Parathyroid adenoma (tissue), 2 donors: ENCODE data around the gene ATE1.
A peak's percentile ranks its signal among the peaks of the same experiment; 100 is the strongest.
"Not testable (repeated sequence)": the region's sequence is repeated elsewhere in the genome, so short reads cannot be mapped to it uniquely, and the experiment has no call there.

Experiments used
- H2AFZ ChIP-seq: fragments of 300-600 bp; sonication (generic); one replicate; pipeline ENCODE4 v1.7.0; 2017; ENCODE audit warnings: antibody characterized with exemption, mild to moderate bottlenecking
- H3K27ac ChIP-seq: fragments of 300-600 bp; sonication (generic); one replicate; pipeline ENCODE4 v1.7.0; 2017
- H3K27me3 ChIP-seq: fragments of 300-600 bp; sonication (generic); one replicate; pipeline ENCODE4 v1.7.0; 2017; ENCODE audit warnings: low read length; ENCODE audit not compliant: control insufficient read depth, insufficient read depth
- H3K36me3 ChIP-seq: fragments of 300-600 bp; sonication (generic); one replicate; pipeline ENCODE4 v1.7.0; 2017; ENCODE audit warnings: low read length; ENCODE audit not compliant: control insufficient read depth, insufficient read depth
- H3K4me1 ChIP-seq: fragments of 300-600 bp; sonication (generic); one replicate; pipeline ENCODE4 v1.7.0; 2017; ENCODE audit warnings: control low read depth
- H3K4me2 ChIP-seq: fragments of 300-600 bp; sonication (generic); one replicate; pipeline ENCODE4 v1.7.0; 2017; ENCODE audit warnings: low read length
- H3K4me3 ChIP-seq: fragments of 300-600 bp; sonication (generic); one replicate; pipeline ENCODE4 v1.7.0; 2017; ENCODE audit warnings: low read depth, low read length
- H3K79me2 ChIP-seq: fragments of 300-600 bp; sonication (generic); one replicate; pipeline ENCODE4 v1.7.0; 2017; ENCODE audit warnings: control low read depth
- H3K9ac ChIP-seq: fragments of 300-600 bp; sonication (generic); one replicate; pipeline ENCODE4 v1.7.0; 2017; ENCODE audit warnings: mild to moderate bottlenecking
- H3K9me3 ChIP-seq: fragments of 300-600 bp; sonication (generic); one replicate; pipeline ENCODE4 v1.7.0; 2017; ENCODE audit warnings: low read length; ENCODE audit not compliant: control insufficient read depth
- TF ChIP-seq, protein P1 (sequence below): fragments of 300-600 bp; sonication (generic); IDR thresholded peaks from one replicate; pipeline ENCODE4 v1.7.0; 2017; ENCODE audit warnings: antibody characterized with exemption, mild to moderate bottlenecking
- donor health status: primary hyperparathyroidism.

Gene ATE1

DNA sequence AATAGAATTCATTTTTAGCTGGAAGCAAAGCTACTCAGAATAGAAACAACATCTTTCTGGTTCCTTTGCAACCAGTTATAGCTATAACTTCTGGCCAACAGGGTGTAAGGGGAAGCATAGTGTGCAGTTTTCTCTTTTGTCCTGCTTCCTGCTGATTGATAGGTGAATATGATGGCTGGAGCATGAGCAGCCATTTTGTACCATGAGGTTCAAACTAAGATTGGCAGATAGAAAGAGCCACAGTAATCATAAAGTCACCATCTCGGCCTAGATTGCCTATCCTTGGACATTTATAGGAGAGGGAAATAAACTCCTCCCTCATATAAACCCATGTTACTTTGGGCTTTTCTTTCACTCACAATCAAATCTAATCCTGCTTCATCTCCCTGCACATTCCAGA is 227.4 kb downstream of the ATE1 start:
- no peak overlapping the region for H3K4me2 ChIP-seq
- no peak overlapping the region for H2AFZ ChIP-seq
- peaks cover 8% of the 10 kb centered on the region for H3K4me1 ChIP-seq
- no peak overlapping the region for H3K4me3 ChIP-seq
- no peak overlapping the region for H3K27ac ChIP-seq
- H3K36me3 ChIP-seq, result no peaks in the 10 kb centered on the region
- no peaks in the 10 kb centered on the region for H3K27me3 ChIP-seq
- no peaks in the 10 kb centered on the region for H3K79me2 ChIP-seq
- TF ChIP-seq, protein P1, sequence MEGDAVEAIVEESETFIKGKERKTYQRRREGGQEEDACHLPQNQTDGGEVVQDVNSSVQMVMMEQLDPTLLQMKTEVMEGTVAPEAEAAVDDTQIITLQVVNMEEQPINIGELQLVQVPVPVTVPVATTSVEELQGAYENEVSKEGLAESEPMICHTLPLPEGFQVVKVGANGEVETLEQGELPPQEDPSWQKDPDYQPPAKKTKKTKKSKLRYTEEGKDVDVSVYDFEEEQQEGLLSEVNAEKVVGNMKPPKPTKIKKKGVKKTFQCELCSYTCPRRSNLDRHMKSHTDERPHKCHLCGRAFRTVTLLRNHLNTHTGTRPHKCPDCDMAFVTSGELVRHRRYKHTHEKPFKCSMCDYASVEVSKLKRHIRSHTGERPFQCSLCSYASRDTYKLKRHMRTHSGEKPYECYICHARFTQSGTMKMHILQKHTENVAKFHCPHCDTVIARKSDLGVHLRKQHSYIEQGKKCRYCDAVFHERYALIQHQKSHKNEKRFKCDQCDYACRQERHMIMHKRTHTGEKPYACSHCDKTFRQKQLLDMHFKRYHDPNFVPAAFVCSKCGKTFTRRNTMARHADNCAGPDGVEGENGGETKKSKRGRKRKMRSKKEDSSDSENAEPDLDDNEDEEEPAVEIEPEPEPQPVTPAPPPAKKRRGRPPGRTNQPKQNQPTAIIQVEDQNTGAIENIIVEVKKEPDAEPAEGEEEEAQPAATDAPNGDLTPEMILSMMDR, result no peak
- H3K9ac ChIP-seq, result no peak overlapping the region
- no peaks in the 10 kb centered on the region for H3K9me3 ChIP-seq

DNA sequence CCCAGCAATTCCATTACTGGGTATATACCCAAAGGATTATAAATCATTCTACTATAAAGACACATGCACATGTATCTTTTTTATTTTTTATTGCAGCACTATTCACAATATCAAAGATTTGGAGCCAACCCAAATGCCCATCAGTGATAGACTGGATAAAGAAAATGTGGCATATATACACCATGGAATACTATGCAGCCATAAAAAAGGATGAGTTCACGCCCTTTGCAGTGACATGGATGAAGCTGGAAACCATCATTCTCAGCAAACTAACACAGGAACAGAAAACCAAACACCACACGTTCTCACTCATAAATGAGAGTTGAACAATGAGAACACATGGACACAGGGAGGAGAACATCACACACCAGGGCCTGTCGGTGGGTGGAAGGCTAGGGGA is 228.1 kb downstream of the ATE1 start:
- peaks cover 13% of the 10 kb centered on the region for H3K4me1 ChIP-seq
- not testable (repeated sequence) for H3K27ac ChIP-seq, H3K4me3 ChIP-seq, H3K79me2 ChIP-seq, H2AFZ ChIP-seq, H3K36me3 ChIP-seq, H3K9me3 ChIP-seq, H3K4me2 ChIP-seq, H3K9ac ChIP-seq, H3K27me3 ChIP-seq

DNA sequence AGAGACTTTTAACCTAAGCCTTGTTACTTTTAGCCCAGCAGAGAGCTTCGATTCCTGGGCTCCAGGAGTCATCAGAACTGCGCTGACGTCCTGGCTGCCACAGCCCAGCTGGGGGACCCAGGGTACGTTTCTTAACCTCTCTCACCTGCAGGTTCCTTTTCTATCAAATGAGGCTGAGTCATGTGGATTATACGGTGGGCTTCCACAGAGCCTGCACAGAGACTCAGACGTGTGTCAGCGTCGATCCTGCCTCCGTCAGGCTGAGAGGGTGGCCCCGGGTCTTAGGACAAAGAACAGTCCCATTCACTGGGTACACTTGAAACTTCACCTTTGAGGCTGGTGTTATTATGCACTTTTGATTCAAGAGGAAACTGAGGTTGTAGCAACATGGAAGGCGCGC is 228.9 kb downstream of the ATE1 start:
- Histone ChIP-seq H3K9ac (no peak overlapping the region), H3K4me3 (no peak overlapping the region), H2AFZ (no peak overlapping the region), H3K36me3 (no peaks in the 10 kb centered on the region), H3K27ac (no peak overlapping the region), H3K9me3 (no peaks in the 10 kb centered on the region), H3K4me1 (peaks cover 18% of the 10 kb centered on the region), H3K79me2 (no peaks in the 10 kb centered on the region), H3K27me3 (no peaks in the 10 kb centered on the region), H3K4me2 (no peak overlapping the region)
- TF ChIP-seq, protein P1, result no peak

DNA sequence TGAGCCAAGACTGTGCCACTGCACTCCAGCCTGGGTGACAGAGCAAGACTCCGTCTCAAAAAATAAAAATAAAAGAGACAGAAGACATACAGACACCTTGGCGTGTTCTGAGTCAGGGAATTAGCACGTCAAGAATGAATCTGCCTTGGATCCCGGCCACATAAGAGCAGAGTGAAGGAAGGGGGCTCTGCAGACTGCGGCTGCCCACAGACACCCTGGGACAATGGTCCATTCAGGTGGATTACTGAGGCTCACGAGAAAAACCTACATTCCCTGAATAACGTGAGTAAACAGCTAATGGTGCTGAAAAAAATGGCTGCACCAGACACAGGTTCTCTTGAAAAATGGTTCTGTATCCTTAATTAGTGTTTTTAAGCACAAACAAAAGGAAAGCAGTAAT is 229.5 kb downstream of the ATE1 start:
- H3K9ac ChIP-seq, result no peak overlapping the region

DNA sequence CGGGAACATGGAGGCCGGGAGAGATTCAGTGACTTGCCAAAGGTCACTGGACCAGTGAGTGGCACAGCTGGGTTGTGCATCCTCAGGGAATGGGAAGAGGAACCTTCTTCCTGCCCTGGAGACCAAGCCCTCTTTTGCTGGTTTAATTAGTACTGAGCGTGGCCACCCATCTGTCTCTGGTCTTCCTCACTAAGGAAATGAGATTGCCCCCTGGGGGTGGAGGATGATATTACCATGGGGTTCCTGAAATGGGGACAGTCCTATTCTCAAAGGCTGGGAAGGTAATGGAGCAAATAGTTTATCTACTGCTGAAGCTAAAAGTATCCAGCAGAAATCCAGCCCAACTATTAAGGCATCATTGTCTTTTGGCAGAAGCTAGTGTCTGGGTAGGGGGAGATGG is 231.0 kb downstream of the ATE1 start:
- Histone ChIP-seq H3K9ac (no peak overlapping the region), H3K9me3 (no peaks in the 10 kb centered on the region), H3K27ac (no peak overlapping the region), H3K4me2 (no peak overlapping the region), H2AFZ (no peak overlapping the region), H3K4me1 (peaks cover 18% of the 10 kb centered on the region), H3K27me3 (no peaks in the 10 kb centered on the region), H3K79me2 (no peaks in the 10 kb centered on the region), H3K4me3 (no peak overlapping the region), H3K36me3 (no peaks in the 10 kb centered on the region)
- TF ChIP-seq, protein P1, result peak; percentile 48

More for the DNA sequence above, 229.5 kb downstream of the ATE1 start:
- Histone ChIP-seq H3K4me2 (no peak overlapping the region), H3K27me3 (no peaks in the 10 kb centered on the region), H2AFZ (no peak overlapping the region), H3K27ac (no peak overlapping the region), H3K36me3 (no peaks in the 10 kb centered on the region), H3K4me1 (peaks cover 18% of the 10 kb centered on the region), H3K79me2 (no peaks in the 10 kb centered on the region), H3K9me3 (no peaks in the 10 kb centered on the region), H3K4me3 (no peak overlapping the region)
- TF ChIP-seq, protein P1, result no peak
